ENCODE data around the gene GPRIN2.

- TF ChIP-seq, protein P1, sequence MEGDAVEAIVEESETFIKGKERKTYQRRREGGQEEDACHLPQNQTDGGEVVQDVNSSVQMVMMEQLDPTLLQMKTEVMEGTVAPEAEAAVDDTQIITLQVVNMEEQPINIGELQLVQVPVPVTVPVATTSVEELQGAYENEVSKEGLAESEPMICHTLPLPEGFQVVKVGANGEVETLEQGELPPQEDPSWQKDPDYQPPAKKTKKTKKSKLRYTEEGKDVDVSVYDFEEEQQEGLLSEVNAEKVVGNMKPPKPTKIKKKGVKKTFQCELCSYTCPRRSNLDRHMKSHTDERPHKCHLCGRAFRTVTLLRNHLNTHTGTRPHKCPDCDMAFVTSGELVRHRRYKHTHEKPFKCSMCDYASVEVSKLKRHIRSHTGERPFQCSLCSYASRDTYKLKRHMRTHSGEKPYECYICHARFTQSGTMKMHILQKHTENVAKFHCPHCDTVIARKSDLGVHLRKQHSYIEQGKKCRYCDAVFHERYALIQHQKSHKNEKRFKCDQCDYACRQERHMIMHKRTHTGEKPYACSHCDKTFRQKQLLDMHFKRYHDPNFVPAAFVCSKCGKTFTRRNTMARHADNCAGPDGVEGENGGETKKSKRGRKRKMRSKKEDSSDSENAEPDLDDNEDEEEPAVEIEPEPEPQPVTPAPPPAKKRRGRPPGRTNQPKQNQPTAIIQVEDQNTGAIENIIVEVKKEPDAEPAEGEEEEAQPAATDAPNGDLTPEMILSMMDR (IDR thresholded peaks at IDR 0.05), result no peak
- TF ChIP-seq POLR2A (IDR thresholded peaks at IDR 0.05) (no peak), POLR2AphosphoS5 (IDR thresholded peaks at IDR 0.05) (no peak)
These were observed 28.2 kb downstream of the GPRIN2 start for GRCh38 chr10:46528171-46528671.
